Measurements from ENCODE around the gene HDDC2.

- TF ChIP-seq POLR2AphosphoS5 (IDR thresholded peaks at IDR 0.05) (no peak), CTCF (IDR thresholded peaks at IDR 0.05) (no peak)
Observed at GRCh38 chr6:125255201-125255600, 46.6 kb downstream of the HDDC2 start.
